HepG2 (cell line): ENCODE data around the gene KDM1B.
"Not testable (repeated sequence)": the region's sequence is repeated elsewhere in the genome, so short reads cannot be mapped to it uniquely, and the experiment has no call there.

Experiments used
- AGO2 ChIP-seq: fragments of 200-400 bp; formaldehyde crosslinking; optimal IDR thresholded peaks from 2 replicates; pipeline ENCODE3; 2017; ENCODE audit warnings: mild to moderate bottlenecking, low read depth, low read length, moderate library complexity
- CBX1 ChIP-seq: IDR thresholded peaks from one replicate; pipeline ENCODE4 v1.6.1; 2016; ENCODE audit warnings: antibody characterized with exemption, low read depth
- CBX2 ChIP-seq, 2 experiments: fragments of 200-600 bp in 1 of 2; sonication (generic); formaldehyde crosslinking in 1 of 2; IDR thresholded peaks; 2 replicates each; pipeline versions ENCODE4 v1.7.0 to v1.8.1; 2018 to 2022; ENCODE audit warnings: low read depth in 2 of 2, low read length in 1 of 2, mild to moderate bottlenecking in 1 of 2, missing genetic modification reagents in 1 of 2
- CCAR2 ChIP-seq: fragments of 200-400 bp; formaldehyde crosslinking; optimal IDR thresholded peaks from 2 replicates; pipeline ENCODE3; 2018; ENCODE audit warnings: low read depth, mild to moderate bottlenecking, low read length, moderate library complexity
- CREM ChIP-seq, 2 experiments: sonication (generic) in 1 of 2; formaldehyde crosslinking in 1 of 2; IDR thresholded peaks; 2 replicates each; pipeline versions ENCODE4 v1.4.0 to v1.6.1; 2016 to 2020; ENCODE audit warnings: antibody characterized with exemption in 1 of 2, mild to moderate bottlenecking in 1 of 2, missing genetic modification reagents in 1 of 2
- FOXA3 ChIP-seq: IDR thresholded peaks from 2 replicates; pipeline ENCODE4 v1.6.1; 2016; ENCODE audit warnings: missing genetic modification reagents, missing compliant biosample characterization
- KDM5B ChIP-seq: sonication (generic); formaldehyde crosslinking; IDR thresholded peaks from 2 replicates; pipeline ENCODE4 v1.4.0; 2020; ENCODE audit warnings: missing genetic modification reagents, mild to moderate bottlenecking, borderline replicate concordance
- POLR2A ChIP-seq, 2 experiments: IDR thresholded peaks; 2 replicates each; pipeline ENCODE4 v1.6.1; 2011; ENCODE audit warnings: low read depth in 2 of 2, low read length in 2 of 2, mild to moderate bottlenecking in 1 of 2, moderate library complexity in 1 of 2; ENCODE audit not compliant: insufficient read depth in 1 of 2
- ZNF746 ChIP-seq: sonication (generic); formaldehyde crosslinking; IDR thresholded peaks from 2 replicates; pipeline ENCODE4 v1.8.0; 2022; ENCODE audit warnings: mild to moderate bottlenecking, missing genetic modification reagents
- ZNF782 ChIP-seq: sonication (generic); formaldehyde crosslinking; IDR thresholded peaks from 2 replicates; pipeline ENCODE4 v1.4.0; 2020; ENCODE audit warnings: missing genetic modification reagents, mild to moderate bottlenecking, borderline replicate concordance
- TF ChIP-seq, protein P1 (sequence below), 2 experiments: fragments of 450-650 bp in 1 of 2; sonication (generic) in 1 of 2; formaldehyde crosslinking; IDR thresholded peaks; 2 replicates each; pipeline versions ENCODE4 v1.5.0 to v1.8.0; 2020 to 2022; ENCODE audit warnings: mild to moderate bottlenecking in 1 of 2, missing genetic modification reagents in 1 of 2
- TF ChIP-seq, protein P2 (sequence below): IDR thresholded peaks from 2 replicates; pipeline ENCODE4 v1.4.0; 2020; ENCODE audit warnings: mild to moderate bottlenecking, missing genetic modification reagents

DNA sequence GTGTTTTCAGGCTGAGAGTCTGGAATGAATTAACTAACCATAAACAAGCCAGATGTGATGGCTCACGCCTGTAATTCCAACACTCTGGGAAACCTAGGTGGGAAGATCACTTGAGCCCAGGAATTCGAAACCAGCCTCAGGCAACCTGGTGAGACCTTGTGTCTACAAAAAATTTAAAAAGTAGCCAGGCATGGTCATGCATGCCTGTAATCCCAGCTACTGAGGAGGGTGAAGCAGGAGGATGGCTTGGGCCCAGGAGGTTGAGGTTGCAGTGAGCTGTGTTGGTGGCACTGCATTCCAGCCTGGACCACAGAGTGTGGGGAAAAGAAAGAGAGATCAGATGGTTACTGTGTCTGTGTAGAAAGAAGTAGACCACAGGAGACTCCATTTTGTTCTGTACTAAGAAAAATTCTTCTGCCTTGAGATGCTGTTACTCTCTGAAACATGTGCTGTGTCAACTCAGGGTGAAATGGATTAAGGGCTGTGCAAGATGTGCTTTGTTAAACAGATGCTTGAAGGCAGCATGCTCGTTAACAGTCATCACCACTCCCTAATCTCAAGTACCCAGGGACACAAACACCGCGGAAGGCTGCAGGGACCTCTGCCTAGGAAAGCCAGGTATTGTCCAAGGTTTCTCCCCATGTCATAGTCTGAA is 71.4 kb downstream of the KDM1B start:
- TF ChIP-seq ZNF746; CBX2 (IDR thresholded peaks at IDR 0.05; ENCODE audit: low read depth, low read length); CBX2 (CRISPR knock-in tag; IDR thresholded peaks at IDR 0.05; ENCODE audit: low read depth); AGO2; KDM5B (CRISPR knock-in tag); FOXA3; ZNF782 (CRISPR knock-in tag); CREM (IDR thresholded peaks at IDR 0.05); CREM (CRISPR knock-in tag; IDR thresholded peaks at IDR 0.05); POLR2A (IDR thresholded peaks at IDR 0.05; ENCODE audit: insufficient read depth in 1 of 2, low read depth in 2 of 2, low read length in 2 of 2); CBX1; CCAR2: not testable (repeated sequence)
- TF ChIP-seq, protein P1, sequence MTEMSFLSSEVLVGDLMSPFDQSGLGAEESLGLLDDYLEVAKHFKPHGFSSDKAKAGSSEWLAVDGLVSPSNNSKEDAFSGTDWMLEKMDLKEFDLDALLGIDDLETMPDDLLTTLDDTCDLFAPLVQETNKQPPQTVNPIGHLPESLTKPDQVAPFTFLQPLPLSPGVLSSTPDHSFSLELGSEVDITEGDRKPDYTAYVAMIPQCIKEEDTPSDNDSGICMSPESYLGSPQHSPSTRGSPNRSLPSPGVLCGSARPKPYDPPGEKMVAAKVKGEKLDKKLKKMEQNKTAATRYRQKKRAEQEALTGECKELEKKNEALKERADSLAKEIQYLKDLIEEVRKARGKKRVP (CRISPR knock-in tag; IDR thresholded peaks at IDR 0.05): not testable (repeated sequence)
- TF ChIP-seq, protein P2, sequence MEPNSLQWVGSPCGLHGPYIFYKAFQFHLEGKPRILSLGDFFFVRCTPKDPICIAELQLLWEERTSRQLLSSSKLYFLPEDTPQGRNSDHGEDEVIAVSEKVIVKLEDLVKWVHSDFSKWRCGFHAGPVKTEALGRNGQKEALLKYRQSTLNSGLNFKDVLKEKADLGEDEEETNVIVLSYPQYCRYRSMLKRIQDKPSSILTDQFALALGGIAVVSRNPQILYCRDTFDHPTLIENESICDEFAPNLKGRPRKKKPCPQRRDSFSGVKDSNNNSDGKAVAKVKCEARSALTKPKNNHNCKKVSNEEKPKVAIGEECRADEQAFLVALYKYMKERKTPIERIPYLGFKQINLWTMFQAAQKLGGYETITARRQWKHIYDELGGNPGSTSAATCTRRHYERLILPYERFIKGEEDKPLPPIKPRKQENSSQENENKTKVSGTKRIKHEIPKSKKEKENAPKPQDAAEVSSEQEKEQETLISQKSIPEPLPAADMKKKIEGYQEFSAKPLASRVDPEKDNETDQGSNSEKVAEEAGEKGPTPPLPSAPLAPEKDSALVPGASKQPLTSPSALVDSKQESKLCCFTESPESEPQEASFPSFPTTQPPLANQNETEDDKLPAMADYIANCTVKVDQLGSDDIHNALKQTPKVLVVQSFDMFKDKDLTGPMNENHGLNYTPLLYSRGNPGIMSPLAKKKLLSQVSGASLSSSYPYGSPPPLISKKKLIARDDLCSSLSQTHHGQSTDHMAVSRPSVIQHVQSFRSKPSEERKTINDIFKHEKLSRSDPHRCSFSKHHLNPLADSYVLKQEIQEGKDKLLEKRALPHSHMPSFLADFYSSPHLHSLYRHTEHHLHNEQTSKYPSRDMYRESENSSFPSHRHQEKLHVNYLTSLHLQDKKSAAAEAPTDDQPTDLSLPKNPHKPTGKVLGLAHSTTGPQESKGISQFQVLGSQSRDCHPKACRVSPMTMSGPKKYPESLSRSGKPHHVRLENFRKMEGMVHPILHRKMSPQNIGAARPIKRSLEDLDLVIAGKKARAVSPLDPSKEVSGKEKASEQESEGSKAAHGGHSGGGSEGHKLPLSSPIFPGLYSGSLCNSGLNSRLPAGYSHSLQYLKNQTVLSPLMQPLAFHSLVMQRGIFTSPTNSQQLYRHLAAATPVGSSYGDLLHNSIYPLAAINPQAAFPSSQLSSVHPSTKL (CRISPR knock-in tag): not testable (repeated sequence)
